Gastrocnemius medialis (tissue), 4 donors: ENCODE results near the gene DPYSL4. TPM values are rescaled to one million over a fixed set of nuclear protein-coding genes. Genes with fewer than 3 reads are reported as not detected.

Source experiments
- ATAC-seq, 2 donors: fragments of 150-250 bp; one replicate each; pipeline ENCODE4 v1.9.1; 2016
- DNase-seq, 2 donors: peaks; one replicate each; pipeline ENCODE4 v3.0.0-alpha.2; 2019
- H3K27ac ChIP-seq, 4 donors: fragments of 200-600 bp; sonication (generic); 1 replicate in 1 of 4; 2 replicates in 3 of 4; pipeline ENCODE4 v1.5.1; 2016 to 2018; ENCODE audit warnings: mild to moderate bottlenecking in 2 of 4, moderate library complexity in 1 of 4
- H3K27me3 ChIP-seq, 3 donors: fragments of 200-600 bp; sonication (generic) in 2 of 3; 1 replicate in 1 of 3; 2 replicates in 2 of 3; pipeline versions ENCODE4 v1.5.1 to v1.6.0; 2016 to 2019; ENCODE audit warnings: mild to moderate bottlenecking in 1 of 3, moderate library complexity in 1 of 3
- H3K36me3 ChIP-seq, 2 donors: fragments of 200-600 bp; sonication (generic) in 1 of 2; one replicate each; pipeline ENCODE4 v1.5.1; 2017 to 2018
- H3K4me1 ChIP-seq, 2 donors: fragments of 200-600 bp; sonication (generic) in 1 of 2; one replicate each; pipeline ENCODE4 v1.5.1; 2016 to 2017; ENCODE audit warnings: mild to moderate bottlenecking in 2 of 2
- H3K4me3 ChIP-seq, 4 donors: fragments of 200-600 bp; sonication (generic) in 3 of 4; 1 replicate in 1 of 4; 2 replicates in 3 of 4; pipeline ENCODE4 v1.5.1; 2016 to 2019; ENCODE audit warnings: mild to moderate bottlenecking in 2 of 4
- H3K9me3 ChIP-seq, 3 donors: fragments of 200-600 bp; sonication (generic) in 2 of 3; 1 replicate in 1 of 3; 2 replicates in 2 of 3; pipeline ENCODE4 v1.5.1; 2016 to 2019
- POLR2A ChIP-seq, 2 donors: fragments of 450-650 bp; IDR thresholded peaks; one replicate each; pipeline ENCODE4 v1.6.1; 2017; ENCODE audit warnings: antibody characterized with exemption in 2 of 2, mild to moderate bottlenecking in 2 of 2, moderate library complexity in 2 of 2
- in situ Hi-C, 4 donors: fragments of 200-750 bp; cut with MboI; loops; one replicate each; pipeline versions ENCODE4 v1.15.0 to v1.8.0; 2017; ENCODE audit warnings: low sequenced_read_pairs in 4 of 4
- intact Hi-C: fragments of 100-400 bp; cut with DNase I; formaldehyde crosslinking; loops from one replicate; pipeline ENCODE4 v1.15.1; 2023; ENCODE audit warnings: low total_unique reads
- total RNA-seq, 4 donors: library from RNA; depleted of rRNA; stranded (reverse); fragments of >200 nt; gene quantifications; one replicate each; pipeline versions ENCODE4 v1.1.0 to v1.2.3, GENCODE V29; 2016
- TF ChIP-seq, protein P1 (sequence below), 5 experiments: fragments of 450-650 bp in 3 of 5; fragments of 200-600 bp in 2 of 5; sonication (generic) in 2 of 5; IDR thresholded peaks in 4 of 5; conservative IDR thresholded peaks in 1 of 5; 1 replicate in 4 of 5; 2 replicates in 1 of 5; pipeline ENCODE4 v1.5.1; 2016 to 2019; ENCODE audit warnings: antibody characterized with exemption in 5 of 5, mild to moderate bottlenecking in 3 of 5, moderate library complexity in 3 of 5

Gene DPYSL4
- total RNA-seq, 4 donors from 2014 or later: 0.29 to 1.3 (median 0.46) TPM

- no peaks in the 10 kb centered on the region for H3K27me3 ChIP-seq
- no peaks in the 10 kb centered on the region for H3K4me1 ChIP-seq
- in situ Hi-C loops (no loop called here), intact Hi-C loops (no loop called here)
- no peak for DNase-seq
- ATAC-seq: no peak
- no peak overlapping the region for H3K4me3 ChIP-seq
- no peaks in the 10 kb centered on the region for H3K9me3 ChIP-seq
- TF ChIP-seq, protein P1, sequence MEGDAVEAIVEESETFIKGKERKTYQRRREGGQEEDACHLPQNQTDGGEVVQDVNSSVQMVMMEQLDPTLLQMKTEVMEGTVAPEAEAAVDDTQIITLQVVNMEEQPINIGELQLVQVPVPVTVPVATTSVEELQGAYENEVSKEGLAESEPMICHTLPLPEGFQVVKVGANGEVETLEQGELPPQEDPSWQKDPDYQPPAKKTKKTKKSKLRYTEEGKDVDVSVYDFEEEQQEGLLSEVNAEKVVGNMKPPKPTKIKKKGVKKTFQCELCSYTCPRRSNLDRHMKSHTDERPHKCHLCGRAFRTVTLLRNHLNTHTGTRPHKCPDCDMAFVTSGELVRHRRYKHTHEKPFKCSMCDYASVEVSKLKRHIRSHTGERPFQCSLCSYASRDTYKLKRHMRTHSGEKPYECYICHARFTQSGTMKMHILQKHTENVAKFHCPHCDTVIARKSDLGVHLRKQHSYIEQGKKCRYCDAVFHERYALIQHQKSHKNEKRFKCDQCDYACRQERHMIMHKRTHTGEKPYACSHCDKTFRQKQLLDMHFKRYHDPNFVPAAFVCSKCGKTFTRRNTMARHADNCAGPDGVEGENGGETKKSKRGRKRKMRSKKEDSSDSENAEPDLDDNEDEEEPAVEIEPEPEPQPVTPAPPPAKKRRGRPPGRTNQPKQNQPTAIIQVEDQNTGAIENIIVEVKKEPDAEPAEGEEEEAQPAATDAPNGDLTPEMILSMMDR (IDR thresholded peaks at IDR 0.05 in 4 of 5, conservative IDR thresholded peaks at IDR 0.05 in 1 of 5): no peak
- no peak for TF ChIP-seq POLR2A (IDR thresholded peaks at IDR 0.05)
- no peak overlapping the region for H3K27ac ChIP-seq
- H3K36me3 ChIP-seq: no peaks in the 10 kb centered on the region
These were observed 10.7 kb downstream of the DPYSL4 start for GRCh38 chr10:132197271-132198067.

GRCh38 chr10:132198068-132198370 lies 11.3 kb downstream of the DPYSL4 start:
- Histone ChIP-seq H3K27ac (no peak overlapping the region), H3K36me3 (no peaks in the 10 kb centered on the region), H3K4me3 (no peak overlapping the region), H3K27me3 (no peaks in the 10 kb centered on the region), H3K4me1 (no peaks in the 10 kb centered on the region), H3K9me3 (no peaks in the 10 kb centered on the region)
- no peak for TF ChIP-seq POLR2A (IDR thresholded peaks at IDR 0.05)
- TF ChIP-seq, protein P1 (IDR thresholded peaks at IDR 0.05 in 4 of 5, conservative IDR thresholded peaks at IDR 0.05 in 1 of 5): no peak
- no peak for ATAC-seq
- in situ Hi-C loops (no loop called here), intact Hi-C loops (no loop called here)
- DNase-seq: no peak

DNA sequence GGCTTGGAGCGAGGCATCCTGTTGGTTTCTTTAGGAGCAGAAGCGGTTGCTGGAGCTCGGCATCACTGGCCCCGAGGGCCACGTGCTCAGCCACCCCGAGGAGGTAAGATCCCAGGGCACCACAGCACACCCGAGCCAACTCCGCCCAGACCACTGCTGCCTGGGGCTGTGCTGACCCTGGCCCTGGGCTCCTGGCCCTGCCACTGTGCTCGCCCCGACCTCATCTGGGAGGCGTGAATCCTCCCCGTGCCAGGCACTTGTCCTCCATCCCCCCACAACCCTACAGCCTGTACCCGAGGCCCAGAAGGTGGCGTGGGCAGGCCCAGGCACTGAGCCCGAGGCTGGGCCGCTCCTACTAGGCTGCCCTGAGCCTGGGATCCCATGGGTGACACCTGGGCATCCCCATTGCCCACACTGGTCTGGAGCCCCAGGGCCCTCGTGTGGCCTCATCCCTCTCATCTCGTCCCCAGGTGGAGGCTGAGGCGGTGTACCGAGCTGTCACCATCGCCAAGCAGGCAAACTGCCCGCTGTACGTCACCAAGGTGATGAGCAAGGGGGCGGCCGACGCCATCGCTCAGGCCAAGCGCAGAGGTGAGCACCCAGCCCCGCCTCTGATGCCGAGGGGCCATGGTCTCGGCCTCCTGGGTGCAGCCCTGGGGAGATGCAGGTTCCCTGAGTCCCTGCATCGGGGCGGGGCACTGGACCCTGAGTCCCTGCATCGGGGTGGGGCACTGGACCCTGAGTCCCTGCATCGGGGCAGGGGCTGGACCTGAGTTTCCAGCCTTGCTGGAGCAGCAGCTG lies 11.8 kb downstream of the DPYSL4 start:
- no peak overlapping the region for H3K4me3 ChIP-seq
- no peaks in the 10 kb centered on the region for H3K4me1 ChIP-seq
- in situ Hi-C loops (no loop called here), intact Hi-C loops (no loop called here)
- no peak overlapping the region for H3K27ac ChIP-seq
- DNase-seq (no peak), ATAC-seq (no peak)
- H3K9me3 ChIP-seq: no peaks in the 10 kb centered on the region
- TF ChIP-seq POLR2A (IDR thresholded peaks at IDR 0.05): no peak
- TF ChIP-seq, protein P1 (IDR thresholded peaks at IDR 0.05 in 4 of 5, conservative IDR thresholded peaks at IDR 0.05 in 1 of 5): no peak
- H3K36me3 ChIP-seq: no peaks in the 10 kb centered on the region
- no peaks in the 10 kb centered on the region for H3K27me3 ChIP-seq

- TF ChIP-seq, protein P1 (IDR thresholded peaks at IDR 0.05 in 4 of 5, conservative IDR thresholded peaks at IDR 0.05 in 1 of 5): no peak
- no peak for TF ChIP-seq POLR2A (IDR thresholded peaks at IDR 0.05)
- no peak overlapping the region for H3K27ac ChIP-seq
- no peak overlapping the region for H3K4me3 ChIP-seq
- no peaks in the 10 kb centered on the region for H3K27me3 ChIP-seq
- H3K4me1 ChIP-seq: no peaks in the 10 kb centered on the region
- ATAC-seq: no peak
- DNase-seq: no peak
- H3K36me3 ChIP-seq: no peaks in the 10 kb centered on the region
- in situ Hi-C loops (no loop called here), intact Hi-C loops (no loop called here)
- no peaks in the 10 kb centered on the region for H3K9me3 ChIP-seq
These were observed 12.6 kb downstream of the DPYSL4 start for GRCh38 chr10:132199268-132199853.
